GM21526 (cell line): Measurements from ENCODE around the gene DUSP23.

Experiments
- ATAC-seq: cut with Tn5 transposase; IDR thresholded peaks from one replicate; pipeline ENCODE4 v1.9.1; 2021; ENCODE audit warnings: moderate library complexity; ENCODE audit not compliant: unreplicated experiment, low FRiP score

DUSP23 gene

DNA sequence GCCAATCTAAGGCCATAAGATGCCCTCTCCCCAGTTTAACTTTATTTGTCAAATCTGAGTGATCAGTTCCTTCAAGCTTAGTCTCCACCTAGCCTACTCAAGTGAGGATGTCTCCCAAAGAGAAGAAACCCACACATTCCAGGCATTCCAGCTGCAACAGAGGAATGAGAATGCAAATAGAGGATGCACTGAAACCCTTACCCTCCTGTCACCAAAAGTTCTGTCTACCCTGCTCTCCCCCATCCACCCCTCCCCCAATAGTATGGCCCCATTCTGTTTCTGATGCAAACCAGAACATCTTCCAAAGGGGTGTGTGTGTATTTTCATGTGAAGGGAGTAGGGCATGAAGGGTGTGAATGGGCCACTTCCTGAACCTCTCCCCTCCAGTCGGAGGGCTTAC lies 3.0 kb downstream of the DUSP23 start:
- no peak for ATAC-seq

GRCh38 chr1:159786465-159786864 lies 5.7 kb downstream of the DUSP23 start:
- no peak for ATAC-seq

DNA sequence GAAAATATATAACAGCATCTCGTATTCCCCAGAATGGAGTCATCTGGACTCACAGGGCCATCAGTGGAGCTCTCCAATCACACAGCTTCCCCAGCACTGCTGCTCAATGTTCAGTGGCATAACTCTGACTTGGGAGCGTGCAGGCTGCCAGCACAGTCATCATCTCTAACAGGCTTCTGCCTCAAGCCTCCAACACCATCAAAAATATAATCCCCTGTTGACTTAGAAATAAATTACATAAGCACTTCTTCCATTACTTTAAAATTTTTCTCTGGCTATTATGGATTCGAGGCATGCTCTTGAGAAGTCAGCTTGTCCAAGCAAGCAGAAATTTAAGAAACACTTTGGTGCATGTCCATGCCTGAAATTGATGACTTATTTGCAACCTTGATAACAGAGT lies 6.2 kb downstream of the DUSP23 start:
- ATAC-seq, result no peak

DNA sequence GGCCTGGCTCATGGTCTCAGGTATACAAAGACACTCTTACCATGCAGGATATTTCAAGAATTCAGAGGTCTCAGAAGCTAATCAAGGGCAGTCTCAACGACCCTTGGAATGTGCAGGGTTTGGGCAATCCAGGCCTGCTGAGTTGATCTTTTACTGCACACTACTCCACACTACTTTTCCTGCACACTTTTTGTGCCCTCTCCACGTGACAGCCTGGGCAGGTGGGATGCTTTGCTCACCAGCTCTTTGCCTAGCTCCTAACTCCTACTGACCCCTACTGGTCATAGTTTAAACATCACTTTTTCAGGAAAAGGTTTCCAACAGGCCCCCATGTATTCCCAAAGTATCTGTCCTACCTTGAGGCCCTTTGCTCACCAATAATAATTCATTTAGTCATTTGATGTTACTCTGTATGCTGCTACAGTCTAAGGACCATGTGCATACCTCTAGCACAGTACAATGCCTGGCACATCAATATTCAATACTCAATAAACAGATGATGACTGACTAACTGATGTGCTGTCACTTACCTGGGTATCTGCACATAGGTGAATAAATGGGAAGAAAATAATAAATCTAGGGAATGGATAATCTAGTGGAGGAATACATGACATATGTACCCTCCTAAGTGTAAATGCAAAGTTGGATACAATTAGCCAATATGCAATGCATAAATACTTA lies 9.6 kb downstream of the DUSP23 start:
- no peak for ATAC-seq

DNA sequence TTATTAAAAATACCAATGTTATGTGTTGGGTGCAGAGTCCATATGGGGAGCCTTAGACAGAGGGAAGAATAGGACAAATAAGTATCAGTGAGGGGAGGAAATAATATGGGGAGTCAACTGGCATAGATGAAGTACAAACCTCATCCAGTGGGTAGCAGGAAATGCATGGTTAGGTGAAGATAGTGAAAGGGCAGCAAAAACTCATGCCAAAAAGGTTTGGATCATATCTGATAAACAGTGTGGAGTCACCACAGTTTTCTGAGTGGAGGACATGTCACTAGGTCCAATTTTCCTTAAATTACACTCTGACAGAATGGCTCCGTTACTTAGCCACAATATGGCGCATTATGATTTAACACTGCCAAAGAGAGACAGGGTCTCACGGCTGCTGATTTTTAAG lies 10.3 kb downstream of the DUSP23 start:
- ATAC-seq, result no peak

- no peak for ATAC-seq
Measured at GRCh38 chr1:159791461-159791860, 10.7 kb downstream of the DUSP23 start.

- ATAC-seq, result no peak
Measured at GRCh38 chr1:159795534-159795933, 14.8 kb downstream of the DUSP23 start.

GRCh38 chr1:159798893-159799292 lies 18.1 kb downstream of the DUSP23 start:
- no peak for ATAC-seq

DNA sequence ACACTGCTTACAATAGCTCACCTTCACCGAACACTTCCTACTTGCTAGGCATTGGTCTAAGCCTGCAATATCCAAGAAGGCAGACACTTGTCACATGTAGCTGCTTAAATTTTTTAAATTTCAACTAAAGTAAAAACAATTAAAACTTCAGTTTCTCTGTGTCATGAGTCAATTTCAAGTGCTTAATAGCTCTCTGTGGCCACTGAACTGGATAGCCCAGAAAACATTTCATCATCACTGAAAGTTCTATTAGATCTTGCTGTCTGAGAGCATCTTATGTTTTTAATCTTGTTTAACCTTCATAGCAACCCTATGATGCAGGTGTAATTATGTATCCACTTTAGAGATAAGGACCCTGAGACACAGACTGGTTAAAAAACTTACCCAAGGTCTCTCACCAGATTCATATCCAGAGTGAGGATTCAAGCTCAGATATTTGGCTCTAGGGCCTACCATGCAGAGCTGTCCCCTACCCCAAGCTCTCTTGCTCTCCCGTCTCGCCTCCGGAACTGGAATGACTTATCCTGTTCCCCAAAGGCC lies 18.8 kb downstream of the DUSP23 start:
- no peak for ATAC-seq

GRCh38 chr1:159800177-159800930 lies 19.6 kb downstream of the DUSP23 start:
- no peak for ATAC-seq

DNA sequence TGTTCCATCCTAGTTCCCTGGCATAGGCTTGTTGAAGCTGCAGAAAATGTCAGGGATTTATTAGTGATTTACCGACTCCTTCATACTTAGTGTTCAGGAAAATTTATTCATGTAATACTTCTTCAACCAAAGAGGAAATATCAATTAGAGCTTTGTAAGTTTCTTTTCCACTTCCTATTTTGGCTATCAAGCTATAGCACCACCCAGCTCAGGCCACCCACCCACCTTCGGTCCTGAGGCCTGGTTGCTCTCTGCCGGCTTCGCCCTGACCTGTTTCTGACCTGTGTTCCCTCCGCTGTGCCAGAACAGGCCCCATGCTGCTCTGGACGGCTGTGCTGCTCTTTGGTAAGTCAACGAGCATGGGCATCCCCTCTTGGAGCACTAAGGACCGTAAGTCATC lies 21.3 kb downstream of the DUSP23 start, which contains the start of gene FCRL6:
Gene FCRL6 (plus strand): TSS at position 250 of the 400 bp plus-strand sequence. CDS start 65 bp downstream, at position 315.
- ATAC-seq, result no peak

DNA sequence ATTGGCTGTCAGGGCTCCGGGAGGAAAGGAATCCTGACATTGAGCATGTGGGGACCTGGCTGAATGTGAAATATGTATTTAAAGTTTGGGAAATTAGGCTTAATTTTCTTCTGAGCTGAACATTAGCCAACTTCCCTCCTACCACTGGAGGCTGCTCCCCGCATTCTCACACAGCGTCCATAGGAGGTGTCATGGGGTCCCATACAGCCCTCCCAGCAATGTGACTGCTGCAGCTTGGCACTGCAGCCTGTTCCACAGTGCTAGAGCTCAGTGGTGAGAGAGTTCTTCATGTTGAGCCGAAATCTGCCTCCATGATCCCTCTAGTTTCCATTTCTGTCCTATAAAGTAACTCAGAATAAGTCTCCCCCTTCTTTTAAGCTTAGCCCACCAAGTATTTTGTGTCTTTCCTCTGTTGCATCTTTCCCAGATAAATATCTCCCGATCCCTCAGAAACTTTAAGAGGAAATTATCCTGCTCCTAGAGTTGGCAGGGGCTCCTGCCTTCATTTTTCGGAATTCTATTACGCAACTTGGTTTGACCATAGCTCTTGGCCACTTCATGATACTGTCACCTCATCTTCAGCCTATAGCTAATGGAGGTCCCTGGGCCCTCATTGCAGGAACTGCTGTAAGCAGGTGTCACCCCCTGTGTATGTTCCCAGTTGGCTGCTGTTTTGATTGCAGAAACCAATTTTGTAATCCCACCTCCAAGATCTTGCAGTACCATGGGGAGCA lies 23.4 kb downstream of the DUSP23 start:
- ATAC-seq, result no peak

GRCh38 chr1:159804924-159805323 lies 24.2 kb downstream of the DUSP23 start:
- no peak for ATAC-seq

DNA sequence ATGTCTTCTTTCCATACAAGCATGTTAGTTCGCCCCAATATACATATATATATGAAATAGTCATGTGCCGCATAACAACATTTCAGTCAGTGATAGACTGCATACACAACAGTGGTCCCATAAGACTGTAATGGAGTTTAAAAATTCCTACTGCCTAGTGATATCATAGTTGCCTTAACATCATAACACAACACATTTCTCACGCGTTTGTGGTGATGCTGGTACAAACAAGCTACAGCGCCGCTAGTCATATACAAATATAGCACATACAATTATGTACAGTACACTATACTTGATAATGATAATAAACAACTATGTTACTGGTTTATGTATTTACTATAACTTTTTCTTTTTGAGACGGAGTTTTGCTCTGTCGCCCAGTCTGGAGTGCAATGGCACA lies 35.2 kb downstream of the DUSP23 start:
- no peak for ATAC-seq

- no peak for ATAC-seq
Measured at GRCh38 chr1:159817276-159818041, 36.7 kb downstream of the DUSP23 start.

GRCh38 chr1:159821171-159821867 lies 40.6 kb downstream of the DUSP23 start:
- ATAC-seq, result peak; percentile 68

DNA sequence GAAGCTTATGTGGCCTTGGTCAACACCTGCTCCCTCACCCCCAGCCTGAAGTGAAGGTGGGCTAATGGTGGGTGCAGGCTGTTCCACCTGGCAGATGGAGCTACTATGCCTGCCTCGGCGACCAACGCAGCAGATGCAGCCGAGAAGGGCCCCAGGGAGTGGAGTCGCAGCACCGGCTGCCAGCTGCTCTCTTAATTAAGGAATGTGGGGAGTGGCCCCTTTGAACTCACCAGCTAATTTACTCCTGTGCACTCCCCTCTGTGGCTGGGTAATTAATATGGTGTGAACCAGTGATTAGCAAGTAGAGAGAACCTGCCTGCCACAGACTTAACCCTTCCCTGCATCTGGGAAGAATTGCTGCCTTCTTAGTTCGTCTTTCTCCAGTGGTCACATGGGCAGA lies 42.6 kb downstream of the DUSP23 start:
- ATAC-seq, result no peak

GRCh38 chr1:159825564-159825963 lies 44.8 kb downstream of the DUSP23 start:
- no peak for ATAC-seq

- no peak for ATAC-seq
Measured at GRCh38 chr1:159826441-159827101, 45.8 kb downstream of the DUSP23 start, which contains the start of gene SLAMF8. Gene SLAMF8 (plus strand): TSS chr1:159826873. CDS start chr1:159826899, 26 bp downstream.
